IMR-90 (cell line): ENCODE results near the gene ABLIM3.

Source experiments
- POLR2A ChIP-seq: IDR thresholded peaks from 2 replicates; pipeline ENCODE4 v1.6.1; 2012; ENCODE audit warnings: mild to moderate bottlenecking, low read depth, low read length
- TF ChIP-seq, protein P1 (sequence below): conservative IDR thresholded peaks from 2 replicates; pipeline ENCODE4 v1.5.1; 2012; ENCODE audit warnings: mild to moderate bottlenecking, low read depth, low read length, improper control_type of control experiment

DNA sequence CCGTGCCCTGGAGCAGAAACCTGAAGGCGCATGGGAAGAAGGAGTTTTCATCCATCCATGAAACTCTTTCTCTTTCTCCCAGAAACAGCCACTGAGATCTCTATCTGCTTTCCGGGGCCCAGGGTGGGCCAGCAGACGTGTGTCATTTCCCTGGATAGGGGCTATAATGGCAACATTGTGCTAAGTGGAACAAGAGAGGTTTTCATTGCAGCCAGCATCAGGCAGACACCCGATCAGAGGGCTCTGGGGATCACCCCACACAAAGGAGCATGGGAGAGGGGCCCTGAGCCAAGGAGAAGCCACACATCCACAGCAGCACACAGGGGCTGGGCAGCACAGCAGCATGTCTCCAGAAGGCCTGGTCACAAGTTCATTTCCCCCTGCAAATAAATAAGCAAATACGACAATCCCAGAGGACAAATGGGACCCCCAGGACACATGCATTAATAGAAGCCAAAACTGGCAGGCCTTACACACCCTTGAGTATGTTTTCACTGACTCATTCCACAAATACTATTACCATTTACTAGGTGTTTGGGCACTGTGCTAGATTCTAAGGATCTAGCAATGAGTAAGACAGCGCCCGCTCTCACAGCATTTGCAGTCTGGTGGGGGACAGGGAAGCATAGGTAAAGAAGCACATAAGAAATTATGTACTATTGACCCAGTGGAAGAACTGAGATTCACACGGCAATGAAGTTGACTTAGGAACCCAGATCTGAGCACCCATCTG is 126.1 kb downstream of the ABLIM3 start:
- no peak for TF ChIP-seq POLR2A
- TF ChIP-seq, protein P1, sequence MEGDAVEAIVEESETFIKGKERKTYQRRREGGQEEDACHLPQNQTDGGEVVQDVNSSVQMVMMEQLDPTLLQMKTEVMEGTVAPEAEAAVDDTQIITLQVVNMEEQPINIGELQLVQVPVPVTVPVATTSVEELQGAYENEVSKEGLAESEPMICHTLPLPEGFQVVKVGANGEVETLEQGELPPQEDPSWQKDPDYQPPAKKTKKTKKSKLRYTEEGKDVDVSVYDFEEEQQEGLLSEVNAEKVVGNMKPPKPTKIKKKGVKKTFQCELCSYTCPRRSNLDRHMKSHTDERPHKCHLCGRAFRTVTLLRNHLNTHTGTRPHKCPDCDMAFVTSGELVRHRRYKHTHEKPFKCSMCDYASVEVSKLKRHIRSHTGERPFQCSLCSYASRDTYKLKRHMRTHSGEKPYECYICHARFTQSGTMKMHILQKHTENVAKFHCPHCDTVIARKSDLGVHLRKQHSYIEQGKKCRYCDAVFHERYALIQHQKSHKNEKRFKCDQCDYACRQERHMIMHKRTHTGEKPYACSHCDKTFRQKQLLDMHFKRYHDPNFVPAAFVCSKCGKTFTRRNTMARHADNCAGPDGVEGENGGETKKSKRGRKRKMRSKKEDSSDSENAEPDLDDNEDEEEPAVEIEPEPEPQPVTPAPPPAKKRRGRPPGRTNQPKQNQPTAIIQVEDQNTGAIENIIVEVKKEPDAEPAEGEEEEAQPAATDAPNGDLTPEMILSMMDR = no peak
